Osteocyte (in vitro differentiated cells): Measurements from ENCODE around the gene PGLYRP4. TPM values are rescaled to one million over a fixed set of nuclear protein-coding genes. Genes with fewer than 3 reads are reported as not detected.

ENCODE experiments used
- DNase-seq: peaks from one replicate; pipeline ENCODE4 v3.0.0; 2021; ENCODE audit warnings: mixed read lengths; ENCODE audit not compliant: unreplicated experiment; ENCODE audit errors: extremely low spot score
- H3K27ac Mint-ChIP-seq: one replicate; pipeline ENCODE4 v1.8.0; 2021; ENCODE audit warnings: mild to moderate bottlenecking, mixed read lengths; ENCODE audit not compliant: unreplicated experiment
- H3K27me3 Mint-ChIP-seq: one replicate; pipeline ENCODE4 v1.8.0; 2021; ENCODE audit warnings: mixed read lengths; ENCODE audit not compliant: unreplicated experiment
- H3K36me3 Mint-ChIP-seq: one replicate; pipeline ENCODE4 v1.8.0; 2021; ENCODE audit warnings: mixed read lengths; ENCODE audit not compliant: unreplicated experiment
- H3K4me1 Mint-ChIP-seq: one replicate; pipeline ENCODE4 v1.8.0; 2021; ENCODE audit warnings: mixed read lengths; ENCODE audit not compliant: unreplicated experiment
- H3K4me3 Mint-ChIP-seq: one replicate; pipeline ENCODE4 v1.8.0; 2021; ENCODE audit warnings: mild to moderate bottlenecking, moderate library complexity, mixed read lengths; ENCODE audit not compliant: unreplicated experiment
- H3K9me3 Mint-ChIP-seq: one replicate; pipeline ENCODE4 v1.8.0; 2021; ENCODE audit warnings: mixed read lengths; ENCODE audit not compliant: unreplicated experiment
- CTCF ChIP-seq: fragments of 200-600 bp; sonication (generic); IDR thresholded peaks from 2 replicates; pipeline ENCODE4 v1.5.0; 2021; ENCODE audit warnings: antibody characterized with exemption, mild to moderate bottlenecking, moderate library complexity
- total RNA-seq: library from RNA; stranded (reverse); gene quantifications from 2 replicates; pipeline ENCODE4 v1.2.1, GENCODE V29; 2021

Gene PGLYRP4
- total RNA-seq, 1 donor from 2014 or later, result not detected

GRCh38 chr1:153343040-153343681 lies 5.5 kb downstream of the PGLYRP4 start:
- no peak overlapping the region for H3K4me3 Mint-ChIP-seq
- no peaks in the 10 kb centered on the region for H3K4me1 Mint-ChIP-seq
- no peak overlapping the region for H3K27ac Mint-ChIP-seq
- no peaks in the 10 kb centered on the region for H3K9me3 Mint-ChIP-seq
- DNase-seq, result no peak
- no peaks in the 10 kb centered on the region for H3K36me3 Mint-ChIP-seq
- H3K27me3 Mint-ChIP-seq, result no peaks in the 10 kb centered on the region
- TF ChIP-seq CTCF, result no peak

- H3K27ac Mint-ChIP-seq, result no peak overlapping the region
- no peak for TF ChIP-seq CTCF
- no peak for DNase-seq
- no peaks in the 10 kb centered on the region for H3K36me3 Mint-ChIP-seq
- H3K9me3 Mint-ChIP-seq, result no peaks in the 10 kb centered on the region
- H3K4me1 Mint-ChIP-seq, result no peaks in the 10 kb centered on the region
- H3K27me3 Mint-ChIP-seq, result no peaks in the 10 kb centered on the region
- no peak overlapping the region for H3K4me3 Mint-ChIP-seq
Observed at GRCh38 chr1:153342178-153342577, 6.5 kb downstream of the PGLYRP4 start.

DNA sequence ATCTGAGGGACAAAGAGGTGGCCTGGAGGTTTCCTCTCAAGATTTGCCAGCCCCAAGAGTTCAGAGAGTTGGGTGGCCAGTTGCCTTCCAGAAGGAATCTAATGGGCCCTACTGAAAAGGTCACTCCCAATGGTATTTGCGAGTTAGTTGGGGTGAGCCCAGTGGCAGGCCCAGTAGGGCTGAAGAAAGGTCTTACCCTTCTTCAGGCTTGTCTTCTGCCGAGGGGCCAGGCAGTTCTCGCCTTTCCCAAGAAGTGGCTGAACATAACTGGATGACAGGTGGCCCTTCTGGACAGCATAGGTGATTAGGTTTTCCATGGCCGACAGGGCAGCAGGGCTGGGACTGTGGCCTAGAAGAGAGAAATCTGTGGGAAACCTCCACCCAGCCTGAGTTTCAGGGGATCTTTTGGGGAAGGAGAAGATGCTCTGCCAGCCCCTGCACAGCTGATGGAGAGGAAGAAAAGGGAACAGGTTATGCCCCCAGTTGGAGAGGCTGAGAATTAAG lies 7.2 kb downstream of the PGLYRP4 start:
- H3K4me3 Mint-ChIP-seq, result no peak overlapping the region
- H3K27me3 Mint-ChIP-seq, result no peaks in the 10 kb centered on the region
- H3K4me1 Mint-ChIP-seq, result no peaks in the 10 kb centered on the region
- DNase-seq, result peak; percentile 65
- TF ChIP-seq CTCF, result no peak
- H3K27ac Mint-ChIP-seq, result no peak overlapping the region
- no peaks in the 10 kb centered on the region for H3K36me3 Mint-ChIP-seq
- H3K9me3 Mint-ChIP-seq, result no peaks in the 10 kb centered on the region

DNA sequence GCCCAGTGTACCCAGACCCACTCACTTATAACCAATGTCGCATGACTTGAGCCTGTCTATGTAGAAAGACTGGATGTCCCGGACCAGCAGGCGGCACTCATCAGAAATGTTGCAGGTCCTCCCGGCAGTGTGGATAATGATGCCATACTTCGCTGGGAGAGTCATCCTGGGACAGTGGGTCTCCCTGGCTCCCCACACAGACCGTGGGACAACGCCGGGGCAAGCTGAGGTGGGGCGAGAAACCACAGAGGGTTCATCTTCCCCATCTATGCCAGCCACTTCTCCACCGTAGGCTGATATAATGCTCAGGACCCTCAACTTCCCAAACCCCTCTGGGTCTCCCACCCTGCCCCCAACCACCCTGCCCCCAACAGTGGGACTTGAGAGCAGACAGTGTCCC lies 8.3 kb downstream of the PGLYRP4 start:
- Mint-ChIP-seq H3K27ac (no peak overlapping the region), H3K27me3 (no peaks in the 10 kb centered on the region), H3K36me3 (no peaks in the 10 kb centered on the region), H3K9me3 (no peaks in the 10 kb centered on the region), H3K4me1 (no peaks in the 10 kb centered on the region), H3K4me3 (no peak overlapping the region)
- peak; percentile 76 for DNase-seq
- no peak for TF ChIP-seq CTCF

DNA sequence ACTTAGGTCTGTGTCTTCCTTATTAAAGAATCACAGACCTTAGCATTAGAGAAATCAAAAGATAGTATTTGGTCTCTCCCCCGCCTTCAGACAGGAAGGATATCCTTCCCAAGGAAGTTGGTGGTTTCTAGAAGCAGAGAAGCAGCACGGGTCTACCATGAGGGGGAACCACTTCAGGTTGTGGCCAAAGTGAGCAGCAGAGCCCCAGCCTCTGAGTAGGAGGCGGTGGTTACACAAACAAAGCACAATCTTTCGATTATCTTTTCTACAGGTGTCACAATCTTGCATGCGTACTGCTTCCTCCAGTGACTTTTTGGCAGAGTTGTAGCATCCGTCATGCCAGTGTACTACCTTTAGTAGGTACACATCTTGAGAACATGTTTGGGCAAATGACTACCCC lies 8.8 kb downstream of the PGLYRP4 start:
- Mint-ChIP-seq H3K4me3 (no peak overlapping the region), H3K4me1 (no peaks in the 10 kb centered on the region), H3K9me3 (no peaks in the 10 kb centered on the region), H3K27ac (no peak overlapping the region), H3K27me3 (no peaks in the 10 kb centered on the region), H3K36me3 (no peaks in the 10 kb centered on the region)
- DNase-seq, result no peak
- TF ChIP-seq CTCF, result no peak
